Mucosa of descending colon (tissue), 3 donors: ENCODE measurements around the gene ARHGEF25. TPM values are rescaled to one million over a fixed set of nuclear protein-coding genes. Genes with fewer than 3 reads are reported as not detected.

ENCODE experiments used
- ATAC-seq: fragments of 200-7000 bp; cut with Tn5 transposase; one replicate; pipeline ENCODE4 v1.9.1; 2020; ENCODE audit warnings: mild to moderate bottlenecking, moderate library complexity
- DNase-seq, 3 donors: peaks; one replicate each; pipeline ENCODE4 v3.0.0-alpha.2; 2020
- H3K36me3 ChIP-seq: fragments of 200-600 bp; one replicate; pipeline ENCODE4 v1.8.0; 2021; ENCODE audit warnings: low read depth, mild to moderate bottlenecking
- H3K4me1 ChIP-seq: fragments of 200-600 bp; one replicate; pipeline ENCODE4 v1.8.0; 2021; ENCODE audit warnings: low read depth, mild to moderate bottlenecking
- H3K4me3 ChIP-seq: fragments of 200-600 bp; one replicate; pipeline ENCODE4 v1.8.0; 2021; ENCODE audit warnings: mild to moderate bottlenecking
- H3K9me3 ChIP-seq: fragments of 200-600 bp; one replicate; pipeline ENCODE4 v1.8.0; 2021; ENCODE audit warnings: mild to moderate bottlenecking
- CTCF ChIP-seq: fragments of 200-600 bp; IDR thresholded peaks from one replicate; pipeline ENCODE4 v1.8.0; 2022; ENCODE audit warnings: antibody characterized with exemption, mild to moderate bottlenecking
- intact Hi-C, 2 donors: fragments of 100-400 bp; cut with DNase I in 1 of 2; cut with micrococcal nuclease in 1 of 2; formaldehyde crosslinking; loops; one replicate each; pipeline versions ENCODE4 v1.11.0 to v1.11.1; 2022; cut with DNase I, micrococcal nuclease
- total RNA-seq, 3 donors: library from RNA; stranded (reverse); fragmentation: NEBNext Ultra II Directional in 2 of 3; extraction: Animal tissue kit (Norgen Biotek cat#: 25700) in 2 of 3; gene quantifications; one replicate each; pipeline versions ENCODE4 v1.2.1 to v1.2.4, GENCODE V29; 2021 to 2023
- donor health status: DM: no; HTN: no; CAD: no; lungs with moderate emphysema.
- donor health status: DM: no; HTN: no; CAD: no.
- donor health status: DM: no; HTN: yes; CAD: no.

The ARHGEF25 gene
- total RNA-seq, 3 donors from 2014 or later, result 5.0 to 129 (median 11.0) TPM

GRCh38 chr12:57592551-57593165 is 18.6 kb upstream of the ARHGEF25 start:
- no peak for TF ChIP-seq CTCF
- Histone ChIP-seq H3K4me3 (no peak overlapping the region), H3K36me3 (no peaks in the 10 kb centered on the region), H3K9me3 (no peaks in the 10 kb centered on the region), H3K4me1 (peaks cover 6% of the 10 kb centered on the region)
- no peak for ATAC-seq
- intact Hi-C loops, result no loop called here
- no peak for DNase-seq

GRCh38 chr12:57593187-57593586 is 18.0 kb upstream of the ARHGEF25 start:
- Histone ChIP-seq H3K36me3 (no peaks in the 10 kb centered on the region), H3K4me3 (no peak overlapping the region), H3K4me1 (peaks cover 6% of the 10 kb centered on the region), H3K9me3 (no peaks in the 10 kb centered on the region)
- ATAC-seq, result no peak
- DNase-seq, result no peak
- intact Hi-C loops, result no loop called here
- no peak for TF ChIP-seq CTCF

- TF ChIP-seq CTCF, result no peak
- H3K4me3 ChIP-seq, result no peak overlapping the region
- no peak for DNase-seq
- ATAC-seq, result no peak
- intact Hi-C loops, result no loop called here
- no peaks in the 10 kb centered on the region for H3K9me3 ChIP-seq
- no peaks in the 10 kb centered on the region for H3K36me3 ChIP-seq
- peaks cover 7% of the 10 kb centered on the region for H3K4me1 ChIP-seq
These were observed 10.8 kb upstream of the ARHGEF25 start for GRCh38 chr12:57600395-57600794.

- ATAC-seq (no peak), DNase-seq (no peak)
- Histone ChIP-seq H3K36me3 (no peaks in the 10 kb centered on the region), H3K9me3 (no peaks in the 10 kb centered on the region), H3K4me3 (no peak overlapping the region), H3K4me1 (peaks cover 7% of the 10 kb centered on the region)
- no peak for TF ChIP-seq CTCF
- intact Hi-C loops, result no loop called here
These were observed 8.7 kb upstream of the ARHGEF25 start for GRCh38 chr12:57602544-57602943.

GRCh38 chr12:57603324-57603723 is 7.9 kb upstream of the ARHGEF25 start:
- H3K9me3 ChIP-seq, result no peaks in the 10 kb centered on the region
- intact Hi-C loops, result no loop called here
- no peaks in the 10 kb centered on the region for H3K36me3 ChIP-seq
- no peak for ATAC-seq
- no peak for TF ChIP-seq CTCF
- peaks cover 7% of the 10 kb centered on the region for H3K4me1 ChIP-seq
- H3K4me3 ChIP-seq, result no peak overlapping the region
- DNase-seq, result no peak
